Measurements from ENCODE around the gene SMURF2.

DNA sequence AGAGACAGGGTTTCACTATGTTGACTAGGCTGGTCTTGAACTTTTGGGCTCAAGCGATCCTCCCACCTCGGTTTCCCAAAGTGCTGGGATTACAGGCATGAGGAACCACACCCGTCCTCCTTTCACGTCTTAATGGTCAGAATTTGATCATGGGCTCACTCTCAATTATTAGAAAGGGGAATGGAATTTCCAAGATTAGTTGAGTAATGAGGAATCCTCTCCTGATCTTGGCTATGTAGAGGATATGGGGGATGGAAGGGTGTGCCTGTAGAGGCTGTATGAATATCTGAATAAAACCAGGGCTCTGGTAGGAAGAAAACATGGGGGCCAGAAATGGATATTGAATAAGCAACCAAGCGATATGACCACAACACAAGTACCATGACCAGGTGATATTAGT, 25.9 kb upstream of the SMURF2 start:
- TF ChIP-seq, protein P1, sequence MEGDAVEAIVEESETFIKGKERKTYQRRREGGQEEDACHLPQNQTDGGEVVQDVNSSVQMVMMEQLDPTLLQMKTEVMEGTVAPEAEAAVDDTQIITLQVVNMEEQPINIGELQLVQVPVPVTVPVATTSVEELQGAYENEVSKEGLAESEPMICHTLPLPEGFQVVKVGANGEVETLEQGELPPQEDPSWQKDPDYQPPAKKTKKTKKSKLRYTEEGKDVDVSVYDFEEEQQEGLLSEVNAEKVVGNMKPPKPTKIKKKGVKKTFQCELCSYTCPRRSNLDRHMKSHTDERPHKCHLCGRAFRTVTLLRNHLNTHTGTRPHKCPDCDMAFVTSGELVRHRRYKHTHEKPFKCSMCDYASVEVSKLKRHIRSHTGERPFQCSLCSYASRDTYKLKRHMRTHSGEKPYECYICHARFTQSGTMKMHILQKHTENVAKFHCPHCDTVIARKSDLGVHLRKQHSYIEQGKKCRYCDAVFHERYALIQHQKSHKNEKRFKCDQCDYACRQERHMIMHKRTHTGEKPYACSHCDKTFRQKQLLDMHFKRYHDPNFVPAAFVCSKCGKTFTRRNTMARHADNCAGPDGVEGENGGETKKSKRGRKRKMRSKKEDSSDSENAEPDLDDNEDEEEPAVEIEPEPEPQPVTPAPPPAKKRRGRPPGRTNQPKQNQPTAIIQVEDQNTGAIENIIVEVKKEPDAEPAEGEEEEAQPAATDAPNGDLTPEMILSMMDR (conservative IDR thresholded peaks at IDR 0.05 in 1 of 2, IDR thresholded peaks at IDR 0.05 in 1 of 2; ENCODE audit: low read depth in 1 of 2, low read length in 2 of 2): no peak
- no peak for TF ChIP-seq EZH2 (IDR thresholded peaks at IDR 0.05; ENCODE audit: low read length, missing control alignments)
